Lower lobe of right lung (tissue), 2 donors: ENCODE data around the gene COL9A3. TPM values are rescaled to one million over a fixed set of nuclear protein-coding genes. Genes with fewer than 3 reads are reported as not detected.

Experiments used
- ATAC-seq, 2 donors: fragments of 200-7000 bp; cut with Tn5 transposase; one replicate each; pipeline ENCODE4 v1.9.1; 2020 to 2022; ENCODE audit warnings: mild to moderate bottlenecking in 2 of 2, moderate library complexity in 2 of 2
- DNase-seq: peaks from one replicate; pipeline ENCODE4 v3.0.0-alpha.2; 2020
- H3K27ac ChIP-seq: fragments of 200-600 bp; one replicate; pipeline ENCODE4 v1.8.0; 2022
- H3K27me3 ChIP-seq: fragments of 200-600 bp; one replicate; pipeline ENCODE4 v1.8.0; 2022; ENCODE audit warnings: low read depth
- H3K36me3 ChIP-seq: fragments of 200-600 bp; one replicate; pipeline ENCODE4 v1.8.0; 2022; ENCODE audit warnings: mild to moderate bottlenecking
- H3K4me1 ChIP-seq: fragments of 200-600 bp; one replicate; pipeline ENCODE4 v1.8.0; 2022
- H3K4me3 ChIP-seq: fragments of 200-600 bp; one replicate; pipeline ENCODE4 v1.8.0; 2022; ENCODE audit warnings: mild to moderate bottlenecking
- H3K9me3 ChIP-seq: fragments of 200-600 bp; one replicate; pipeline ENCODE4 v1.8.0; 2022
- CTCF ChIP-seq: fragments of 200-600 bp; IDR thresholded peaks from one replicate; pipeline ENCODE4 v1.8.0; 2022; ENCODE audit warnings: antibody characterized with exemption, mild to moderate bottlenecking
- intact Hi-C: fragments of 100-400 bp; cut with DNase I; formaldehyde crosslinking; loops from one replicate; pipeline ENCODE4 v1.11.0; 2022
- total RNA-seq: library from RNA; stranded (reverse); fragmentation: NEBNext Ultra II Directional; extraction: Animal tissue kit (Norgen Biotek cat#: 25700); gene quantifications from one replicate; pipeline ENCODE4 v1.2.1, GENCODE V29; 2021
- donor health status: DM: no; HTN: yes; CAD: no; lungs with severe emphysema.

The COL9A3 gene
- total RNA-seq, 1 donor from 2014 or later: 0.89 TPM

GRCh38 chr20:62770111-62770910, 46.5 kb upstream of the COL9A3 start:
- no peak for TF ChIP-seq CTCF
- peaks cover 22% of the 10 kb centered on the region for H3K27me3 ChIP-seq
- intact Hi-C loops: no loop called here
- no peaks in the 10 kb centered on the region for H3K9me3 ChIP-seq
- ATAC-seq (no peak), DNase-seq (peak; percentile 44)
- no peaks in the 10 kb centered on the region for H3K36me3 ChIP-seq
- H3K4me1 ChIP-seq: no peaks in the 10 kb centered on the region
- H3K27ac ChIP-seq: no peak overlapping the region
- no peak overlapping the region for H3K4me3 ChIP-seq

GRCh38 chr20:62770916-62771315, 45.9 kb upstream of the COL9A3 start:
- no peak for TF ChIP-seq CTCF
- H3K36me3 ChIP-seq: no peaks in the 10 kb centered on the region
- intact Hi-C loops: no loop called here
- no peaks in the 10 kb centered on the region for H3K9me3 ChIP-seq
- no peaks in the 10 kb centered on the region for H3K4me1 ChIP-seq
- no peak for DNase-seq
- peaks cover 17% of the 10 kb centered on the region for H3K27me3 ChIP-seq
- no peak overlapping the region for H3K4me3 ChIP-seq
- no peak overlapping the region for H3K27ac ChIP-seq
- ATAC-seq: no peak

DNA sequence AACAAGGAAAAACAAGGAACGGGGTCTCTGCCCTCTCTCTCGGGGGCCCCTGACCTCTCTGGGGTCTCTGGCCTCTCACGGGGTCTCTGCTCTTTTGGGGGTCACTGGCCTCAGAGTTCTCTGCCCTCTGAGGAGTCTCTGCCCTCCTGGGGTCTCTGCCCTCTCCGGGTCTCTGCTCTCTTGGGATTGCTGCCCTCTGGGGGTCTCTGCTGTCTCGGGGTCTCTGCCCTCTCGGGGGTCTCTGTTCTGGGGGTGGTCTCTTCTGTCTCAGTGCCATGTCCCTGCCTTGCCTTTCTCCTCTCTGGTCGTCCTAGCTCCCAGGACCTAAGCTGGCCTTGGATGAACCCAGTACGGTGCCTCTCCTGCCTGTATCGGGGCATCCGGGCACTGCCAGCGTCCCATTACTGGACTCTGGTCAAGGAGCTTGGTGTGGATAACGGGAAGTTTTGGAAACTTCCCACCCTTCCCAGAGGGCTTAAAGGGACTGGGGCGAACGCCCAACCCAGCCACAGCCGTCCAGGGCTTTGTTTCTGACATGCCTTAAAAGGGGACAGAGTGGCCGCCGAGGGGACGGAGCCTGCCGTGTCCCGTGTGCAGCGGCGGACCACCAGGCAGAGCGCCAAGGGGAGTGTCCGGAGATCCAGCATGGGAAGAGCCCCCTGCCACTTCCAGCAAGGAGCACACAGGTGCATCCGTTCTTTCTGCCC, 45.3 kb upstream of the COL9A3 start:
- Histone ChIP-seq H3K36me3 (no peaks in the 10 kb centered on the region), H3K27me3 (peaks cover 13% of the 10 kb centered on the region), H3K27ac (no peak overlapping the region), H3K4me3 (no peak overlapping the region), H3K4me1 (peaks cover 3% of the 10 kb centered on the region), H3K9me3 (no peaks in the 10 kb centered on the region)
- ATAC-seq (no peak), DNase-seq (no peak)
- intact Hi-C loops: no loop called here
- no peak for TF ChIP-seq CTCF

DNA sequence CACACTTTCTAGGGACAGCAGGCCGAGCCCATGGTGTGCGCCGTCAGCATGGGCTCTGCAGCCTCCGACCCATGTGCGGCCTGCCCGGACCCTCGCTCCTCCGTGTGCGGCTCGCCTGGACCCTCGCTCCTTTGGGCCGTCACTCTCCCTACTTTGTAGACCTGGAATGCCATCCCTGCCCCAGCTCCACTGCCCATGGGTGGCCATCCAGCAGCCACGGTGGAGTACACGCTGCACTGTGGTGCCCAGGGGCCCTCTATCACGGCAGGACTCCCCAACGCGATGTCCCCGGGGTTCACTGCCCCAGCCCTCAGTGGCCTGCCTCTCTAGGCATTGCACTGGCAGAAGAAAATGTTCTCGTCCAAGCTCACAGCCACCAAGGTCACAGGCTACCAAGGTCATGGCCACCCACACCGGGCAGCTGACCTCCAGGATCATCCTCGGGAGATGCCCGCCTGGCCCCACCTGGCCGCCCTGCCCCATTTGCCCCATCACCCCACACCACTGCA, 44.7 kb upstream of the COL9A3 start:
- Histone ChIP-seq H3K4me1 (peaks cover 4% of the 10 kb centered on the region), H3K4me3 (no peak overlapping the region), H3K9me3 (no peaks in the 10 kb centered on the region), H3K27me3 (peaks cover 8% of the 10 kb centered on the region), H3K36me3 (no peaks in the 10 kb centered on the region), H3K27ac (no peak overlapping the region)
- intact Hi-C loops: no loop called here
- ATAC-seq (no peak), DNase-seq (no peak)
- TF ChIP-seq CTCF: no peak

DNA sequence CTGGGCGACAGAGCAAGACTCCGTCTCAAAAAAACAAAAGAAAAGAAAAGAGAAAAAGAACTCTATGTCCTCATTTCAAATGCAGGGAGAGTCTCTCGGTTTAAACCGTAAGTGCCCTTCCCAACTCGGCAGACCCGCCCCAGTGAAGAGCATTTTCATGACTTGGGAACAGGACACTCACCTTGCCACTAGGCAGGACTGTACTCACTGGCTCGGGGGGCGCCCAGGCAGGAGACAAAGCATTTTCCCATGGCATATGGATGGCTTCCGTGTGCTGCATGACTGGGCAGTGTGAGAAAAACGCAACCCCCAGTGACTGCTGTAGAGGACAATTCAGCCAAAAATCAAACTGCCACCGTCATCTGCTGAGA, 44.2 kb upstream of the COL9A3 start:
- no peaks in the 10 kb centered on the region for H3K36me3 ChIP-seq
- H3K9me3 ChIP-seq: no peaks in the 10 kb centered on the region
- DNase-seq (no peak), ATAC-seq (no peak)
- H3K4me3 ChIP-seq: no peak overlapping the region
- peaks cover 8% of the 10 kb centered on the region for H3K27me3 ChIP-seq
- intact Hi-C loops: no loop called here
- no peak for TF ChIP-seq CTCF
- peaks cover 4% of the 10 kb centered on the region for H3K4me1 ChIP-seq
- no peak overlapping the region for H3K27ac ChIP-seq
